SK-N-MC (cell line): ENCODE results near the gene PPP4R4.
"Not testable (repeated sequence)": the region's sequence is repeated elsewhere in the genome, so short reads cannot be mapped to it uniquely, and the experiment has no call there.

Source experiments
- DNase-seq: peaks from one replicate; pipeline ENCODE4 v3.0.0-alpha.2; 2011; ENCODE audit warnings: low read depth, low spot score
- H3K27ac ChIP-seq: fragments of 200-600 bp; sonication (generic); 2 replicates; pipeline ENCODE4 v1.5.1; 2016; ENCODE audit warnings: mixed run types
- H3K36me3 ChIP-seq: fragments of 200-600 bp; sonication (generic); 2 replicates; pipeline ENCODE4 v1.6.1; 2017; ENCODE audit warnings: antibody characterized with exemption, low read length, mixed read lengths; ENCODE audit not compliant: insufficient read depth
- H3K4me3 ChIP-seq: fragments of 200-600 bp; sonication (generic); 2 replicates; pipeline ENCODE4 v1.5.1; 2016
- H3K9ac ChIP-seq: fragments of 200-600 bp; sonication (generic); 2 replicates; pipeline ENCODE4 v1.8.0; 2017; ENCODE audit warnings: mixed run types, mixed read lengths; ENCODE audit not compliant: insufficient read length
- H3K9me3 ChIP-seq: fragments of 200-600 bp; sonication (generic); 2 replicates; pipeline ENCODE4 v1.6.1; 2017; ENCODE audit warnings: low read depth, mild to moderate bottlenecking, antibody characterized with exemption, low read length, moderate library complexity, mixed read lengths
- EZH2 ChIP-seq: fragments of 200-600 bp; sonication (generic); IDR thresholded peaks from one replicate; pipeline ENCODE4 v1.6.1; 2017; ENCODE audit warnings: antibody characterized with exemption
- FOXP2 ChIP-seq: optimal IDR thresholded peaks from 2 replicates; pipeline ENCODE3; 2011; ENCODE audit warnings: mild to moderate bottlenecking, moderate library complexity; ENCODE audit not compliant: insufficient read depth; ENCODE audit errors: extremely low read length, control extremely low read depth
- POLR2AphosphoS5 ChIP-seq: IDR thresholded peaks from 2 replicates; pipeline ENCODE4 v1.6.1; 2012; ENCODE audit warnings: mild to moderate bottlenecking, low read depth, low read length, borderline replicate concordance

The PPP4R4 gene

GRCh38 chr14:94142836-94143235, 31.3 kb upstream of the PPP4R4 start:
- H3K9me3 ChIP-seq = no peaks in the 10 kb centered on the region
- no peak for TF ChIP-seq FOXP2
- no peak for TF ChIP-seq EZH2
- TF ChIP-seq POLR2AphosphoS5 = no peak

GRCh38 chr14:94143239-94143638, 30.9 kb upstream of the PPP4R4 start:
- no peaks in the 10 kb centered on the region for H3K9me3 ChIP-seq
- TF ChIP-seq EZH2 = no peak
- TF ChIP-seq POLR2AphosphoS5 = no peak
- no peak for TF ChIP-seq FOXP2
- H3K27ac ChIP-seq = no peak overlapping the region
- no peak for DNase-seq
- no peak overlapping the region for H3K9ac ChIP-seq
- no peaks in the 10 kb centered on the region for H3K36me3 ChIP-seq
- H3K4me3 ChIP-seq = no peak overlapping the region

More at GRCh38 chr14:94142836-94143235, 31.3 kb upstream of the PPP4R4 start:
- Histone ChIP-seq H3K36me3 (no peaks in the 10 kb centered on the region), H3K4me3 (no peak overlapping the region), H3K9ac (no peak overlapping the region), H3K27ac (no peak overlapping the region)
- DNase-seq = no peak

GRCh38 chr14:94143711-94144110, 30.4 kb upstream of the PPP4R4 start:
- no peak overlapping the region for H3K27ac ChIP-seq
- no peaks in the 10 kb centered on the region for H3K36me3 ChIP-seq
- TF ChIP-seq POLR2AphosphoS5 (no peak), FOXP2 (no peak), EZH2 (no peak)
- H3K9ac ChIP-seq = no peak overlapping the region
- H3K9me3 ChIP-seq = no peaks in the 10 kb centered on the region
- H3K4me3 ChIP-seq = no peak overlapping the region
- DNase-seq = no peak

GRCh38 chr14:94144765-94145164, 29.4 kb upstream of the PPP4R4 start:
- H3K4me3 ChIP-seq = no peak overlapping the region
- H3K36me3 ChIP-seq = no peaks in the 10 kb centered on the region
- H3K9ac ChIP-seq = no peak overlapping the region
- no peaks in the 10 kb centered on the region for H3K9me3 ChIP-seq
- no peak for DNase-seq
- H3K27ac ChIP-seq = no peak overlapping the region
- TF ChIP-seq FOXP2 = no peak
- no peak for TF ChIP-seq EZH2
- TF ChIP-seq POLR2AphosphoS5 = no peak

GRCh38 chr14:94145902-94146527, 28.1 kb upstream of the PPP4R4 start:
- no peak overlapping the region for H3K4me3 ChIP-seq
- no peaks in the 10 kb centered on the region for H3K9me3 ChIP-seq
- no peak overlapping the region for H3K9ac ChIP-seq
- no peak overlapping the region for H3K27ac ChIP-seq
- no peak for TF ChIP-seq POLR2AphosphoS5
- TF ChIP-seq FOXP2 = no peak
- no peak for TF ChIP-seq EZH2
- no peak for DNase-seq
- H3K36me3 ChIP-seq = no peaks in the 10 kb centered on the region

- no peak overlapping the region for H3K27ac ChIP-seq
- H3K9ac ChIP-seq = no peak overlapping the region
- no peak overlapping the region for H3K4me3 ChIP-seq
- DNase-seq = no peak
- no peaks in the 10 kb centered on the region for H3K9me3 ChIP-seq
- TF ChIP-seq EZH2 (no peak), FOXP2 (no peak), POLR2AphosphoS5 (no peak)
- no peaks in the 10 kb centered on the region for H3K36me3 ChIP-seq
Observed at GRCh38 chr14:94152676-94153075, 21.4 kb upstream of the PPP4R4 start.

GRCh38 chr14:94153750-94154342, 20.3 kb upstream of the PPP4R4 start:
- no peaks in the 10 kb centered on the region for H3K36me3 ChIP-seq
- H3K9ac ChIP-seq = no peak overlapping the region
- TF ChIP-seq POLR2AphosphoS5 (no peak), FOXP2 (no peak), EZH2 (no peak)
- no peak overlapping the region for H3K27ac ChIP-seq
- H3K4me3 ChIP-seq = no peak overlapping the region
- no peaks in the 10 kb centered on the region for H3K9me3 ChIP-seq
- DNase-seq = no peak

GRCh38 chr14:94156143-94156542, 18.0 kb upstream of the PPP4R4 start:
- not testable (repeated sequence) for H3K9ac ChIP-seq, H3K36me3 ChIP-seq, H3K27ac ChIP-seq, DNase-seq, H3K4me3 ChIP-seq, H3K9me3 ChIP-seq

- Histone ChIP-seq H3K9me3 (no peaks in the 10 kb centered on the region), H3K4me3 (no peak overlapping the region), H3K36me3 (no peaks in the 10 kb centered on the region), H3K27ac (no peak overlapping the region), H3K9ac (no peak overlapping the region)
- no peak for DNase-seq
- TF ChIP-seq EZH2 = no peak
- no peak for TF ChIP-seq POLR2AphosphoS5
- no peak for TF ChIP-seq FOXP2
Observed at GRCh38 chr14:94157197-94157596, 16.9 kb upstream of the PPP4R4 start.
